Measurements from ENCODE around the gene TEAD1.
A peak's percentile ranks its signal among the peaks of the same experiment; 100 is the strongest.

The TEAD1 gene

DNA sequence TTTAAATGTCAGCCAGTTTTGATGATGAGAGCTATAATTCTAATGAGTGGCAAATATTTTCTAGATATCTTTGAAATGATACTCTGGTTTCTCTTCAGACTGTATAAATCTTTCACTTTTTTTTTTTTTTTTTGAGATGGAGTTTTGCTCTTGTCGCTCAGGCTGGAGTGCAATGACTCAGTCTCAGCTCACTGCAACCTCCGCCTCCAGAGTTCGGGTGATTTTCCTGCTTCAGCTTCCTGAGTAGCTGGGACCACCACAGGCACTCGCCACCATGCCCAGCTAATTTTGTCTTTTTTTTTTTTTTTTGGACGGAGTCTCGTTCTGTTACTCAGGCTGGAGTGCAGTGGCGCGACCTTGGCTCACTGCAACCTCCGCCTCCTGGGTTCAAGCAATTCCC lies 113.6 kb downstream of the TEAD1 start:
- TF ChIP-seq CTCF (IDR thresholded peaks at IDR 0.05; ENCODE audit: low read depth, low read length), result no peak
- Histone ChIP-seq H3K4me1 (peaks cover 3% of the 10 kb centered on the region; the same call in 1 of the 2 replicates), H3K9me3 (no peaks in the 10 kb centered on the region), H3K36me3 (peaks cover 2% of the 10 kb centered on the region), H3K27me3 (no peaks in the 10 kb centered on the region), H3K4me3 (ENCODE audit: low read depth, low read length) (no peak overlapping the region)
- DNase-seq, result no peak

- TF ChIP-seq CTCF (IDR thresholded peaks at IDR 0.05; ENCODE audit: low read depth, low read length), result no peak
- no peaks in the 10 kb centered on the region for H3K9me3 ChIP-seq
- peaks cover 2% of the 10 kb centered on the region for H3K36me3 ChIP-seq
- H3K27me3 ChIP-seq, result no peaks in the 10 kb centered on the region
- DNase-seq, result no peak
- peaks cover 3% of the 10 kb centered on the region; the same call in 1 of the 2 replicates for H3K4me1 ChIP-seq
- H3K4me3 ChIP-seq (ENCODE audit: low read depth, low read length), result no peak overlapping the region
Measured at GRCh38 chr11:12789054-12789453, 114.8 kb downstream of the TEAD1 start.

DNA sequence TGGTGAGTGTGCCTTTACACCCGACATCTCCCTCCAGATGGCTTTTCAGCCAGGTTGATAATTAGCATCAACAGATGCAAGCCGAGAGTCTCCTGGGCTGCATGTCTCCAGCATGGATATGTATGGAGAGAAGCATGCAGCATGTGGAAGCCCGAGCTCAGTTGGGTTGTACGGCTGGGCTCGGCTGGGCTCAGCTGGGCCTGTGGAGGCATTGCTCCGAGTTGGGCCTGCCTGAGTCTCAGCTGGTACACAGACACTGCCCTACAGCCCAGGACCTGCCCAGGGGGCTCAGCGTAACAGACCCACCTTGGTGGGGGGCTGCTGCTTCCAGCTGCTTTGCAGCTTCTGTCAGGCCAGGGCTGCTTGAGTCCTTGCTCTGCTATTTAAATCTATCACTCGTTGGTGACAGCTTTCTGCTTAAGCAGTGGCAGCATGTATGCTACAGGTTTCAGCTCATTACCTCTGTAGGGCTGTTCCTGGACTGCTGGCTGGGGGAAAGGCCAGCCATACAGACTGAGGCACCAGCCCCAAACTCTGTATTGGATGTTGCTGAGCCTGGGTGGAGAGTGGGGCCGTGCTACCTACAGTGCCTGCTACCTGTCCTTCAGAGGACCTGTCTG lies 115.5 kb downstream of the TEAD1 start:
- Histone ChIP-seq H3K36me3 (peaks cover 3% of the 10 kb centered on the region), H3K4me1 (no peaks in the 10 kb centered on the region; the same call in 1 of the 2 replicates), H3K27me3 (no peaks in the 10 kb centered on the region), H3K9me3 (no peaks in the 10 kb centered on the region), H3K4me3 (ENCODE audit: low read depth, low read length) (no peak overlapping the region)
- DNase-seq, result peak; percentile 18
- TF ChIP-seq CTCF (IDR thresholded peaks at IDR 0.05; ENCODE audit: low read depth, low read length), result no peak

GRCh38 chr11:12790861-12791616 lies 116.8 kb downstream of the TEAD1 start:
- no peak for DNase-seq

DNA sequence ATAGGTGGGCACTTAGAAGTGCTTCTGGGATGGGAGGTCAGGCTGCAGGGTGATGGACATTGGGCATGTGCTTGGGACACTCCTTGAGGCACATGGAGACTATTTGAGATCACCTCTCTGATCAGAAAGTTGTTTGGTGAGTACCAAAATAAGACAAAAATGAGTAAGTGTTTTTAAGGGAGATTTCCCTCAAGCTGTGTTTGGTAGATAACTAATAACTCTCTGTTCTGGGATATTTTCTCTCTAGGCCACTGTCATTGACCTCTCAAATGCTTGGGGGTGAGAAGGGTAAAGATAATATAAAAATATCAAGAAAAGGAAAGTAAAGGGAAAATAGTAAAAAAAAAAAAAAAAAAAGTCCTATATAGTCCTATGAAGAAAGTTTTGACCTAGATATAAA lies 117.8 kb downstream of the TEAD1 start:
- Histone ChIP-seq H3K9me3 (no peaks in the 10 kb centered on the region), H3K36me3 (peaks cover 10% of the 10 kb centered on the region), H3K4me3 (ENCODE audit: low read depth, low read length) (no peak overlapping the region), H3K27me3 (no peaks in the 10 kb centered on the region), H3K4me1 (no peaks in the 10 kb centered on the region)
- no peak for DNase-seq
- no peak for TF ChIP-seq CTCF (IDR thresholded peaks at IDR 0.05; ENCODE audit: low read depth, low read length)

More at GRCh38 chr11:12790861-12791616, 116.8 kb downstream of the TEAD1 start:
- no peaks in the 10 kb centered on the region for H3K27me3 ChIP-seq
- H3K4me1 ChIP-seq, result no peaks in the 10 kb centered on the region; the same call in 1 of the 2 replicates
- H3K9me3 ChIP-seq, result no peaks in the 10 kb centered on the region
- peaks cover 10% of the 10 kb centered on the region for H3K36me3 ChIP-seq
- H3K4me3 ChIP-seq (ENCODE audit: low read depth, low read length), result no peak overlapping the region
- no peak for TF ChIP-seq CTCF (IDR thresholded peaks at IDR 0.05; ENCODE audit: low read depth, low read length)

GRCh38 chr11:12792590-12792989 lies 118.4 kb downstream of the TEAD1 start:
- TF ChIP-seq CTCF (IDR thresholded peaks at IDR 0.05; ENCODE audit: low read depth, low read length), result no peak
- Histone ChIP-seq H3K9me3 (no peaks in the 10 kb centered on the region), H3K4me3 (ENCODE audit: low read depth, low read length) (no peak overlapping the region), H3K27me3 (no peaks in the 10 kb centered on the region), H3K36me3 (peaks cover 10% of the 10 kb centered on the region), H3K4me1 (no peaks in the 10 kb centered on the region)
- DNase-seq, result no peak

Measured in BE2C (cell line).